NCI-H524 (cell line): Measurements from ENCODE around the gene STRN4.

Experiments
- DNase-seq, 2 experiments: peaks; one replicate each; lab custom pipeline; 2025; lab: John Stamatoyannopoulos, UW

The STRN4 gene

GRCh38 chr19:46726551-46726950 lies 19.7 kb downstream of the STRN4 start:
- DNase-seq, result no peak

- DNase-seq, result no peak
Measured at GRCh38 chr19:46725859-46726393, 20.3 kb downstream of the STRN4 start.

GRCh38 chr19:46725036-46725820 lies 21.0 kb downstream of the STRN4 start:
- DNase-seq, result no peak

GRCh38 chr19:46724468-46724867 lies 21.8 kb downstream of the STRN4 start:
- DNase-seq, result no peak

- DNase-seq, result no peak
Measured at GRCh38 chr19:46723471-46723870, 22.8 kb downstream of the STRN4 start.

GRCh38 chr19:46723023-46723461 lies 23.2 kb downstream of the STRN4 start:
- no peak for DNase-seq

GRCh38 chr19:46722421-46723022 lies 23.7 kb downstream of the STRN4 start:
- DNase-seq, result no peak

GRCh38 chr19:46722004-46722380 lies 24.3 kb downstream of the STRN4 start:
- no peak for DNase-seq

- no peak for DNase-seq
Measured at GRCh38 chr19:46721269-46722003, 24.8 kb downstream of the STRN4 start.

- no peak for DNase-seq
Measured at GRCh38 chr19:46720503-46721239, 25.6 kb downstream of the STRN4 start.

- no peak for DNase-seq
Measured at GRCh38 chr19:46719629-46720502, 26.4 kb downstream of the STRN4 start.

- peak in 1 of 2 experiments; percentile 10 for DNase-seq
Measured at GRCh38 chr19:46718934-46719622, 27.2 kb downstream of the STRN4 start.

- no peak for DNase-seq
Measured at GRCh38 chr19:46718157-46718933, 27.9 kb downstream of the STRN4 start.

- no peak for DNase-seq
Measured at GRCh38 chr19:46717716-46718143, 28.5 kb downstream of the STRN4 start.

GRCh38 chr19:46717034-46717715 lies 29.1 kb downstream of the STRN4 start, which contains the start of gene PRKD2:
Gene PRKD2 (minus strand): TSS chr19:46717114. CDS start chr19:46716370, 744 bp downstream.
- peak in 1 of 2 experiments; percentile 41 for DNase-seq

- peak in 1 of 2 experiments; percentile 12 for DNase-seq
Measured at GRCh38 chr19:46716672-46717033, 29.6 kb downstream of the STRN4 start.

GRCh38 chr19:46715975-46716671 lies 30.1 kb downstream of the STRN4 start:
- DNase-seq, result no peak

GRCh38 chr19:46715620-46715974 lies 30.7 kb downstream of the STRN4 start:
- no peak for DNase-seq
